ENCODE measurements around the gene DSP.

DSP gene

GRCh38 chr6:7535498-7535897 is 6.0 kb upstream of the DSP start:
- FAIRE-seq = no peak

DNA sequence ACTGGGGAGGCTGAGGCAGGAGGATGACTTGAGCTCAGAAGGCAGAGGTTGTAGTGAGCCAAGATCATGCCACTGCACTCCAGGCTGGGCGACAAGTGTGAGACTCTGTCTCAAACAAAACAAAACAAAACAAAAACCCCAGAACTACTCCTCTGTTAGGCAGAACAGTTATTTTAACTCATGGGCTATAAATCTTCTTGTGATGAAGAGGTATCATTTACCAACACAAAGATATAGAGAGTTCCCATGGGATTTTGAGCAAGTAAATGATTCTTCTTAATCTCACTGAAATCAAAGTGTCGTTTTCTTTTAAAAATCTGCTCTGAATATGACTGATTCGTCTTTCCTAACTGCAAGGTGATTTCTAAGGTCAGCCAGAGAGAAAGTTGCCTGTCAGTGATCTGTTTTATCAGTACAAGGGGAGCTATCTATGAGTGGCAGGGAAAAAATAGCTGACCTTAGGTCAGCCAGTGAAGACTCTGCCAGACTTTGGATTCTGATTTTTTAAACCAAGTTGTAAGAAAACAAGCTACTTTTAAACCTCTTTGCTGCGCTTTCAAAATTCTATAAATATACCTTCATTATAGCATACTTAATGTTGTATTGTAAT is 3.8 kb upstream of the DSP start:
- no peak for FAIRE-seq

DNA sequence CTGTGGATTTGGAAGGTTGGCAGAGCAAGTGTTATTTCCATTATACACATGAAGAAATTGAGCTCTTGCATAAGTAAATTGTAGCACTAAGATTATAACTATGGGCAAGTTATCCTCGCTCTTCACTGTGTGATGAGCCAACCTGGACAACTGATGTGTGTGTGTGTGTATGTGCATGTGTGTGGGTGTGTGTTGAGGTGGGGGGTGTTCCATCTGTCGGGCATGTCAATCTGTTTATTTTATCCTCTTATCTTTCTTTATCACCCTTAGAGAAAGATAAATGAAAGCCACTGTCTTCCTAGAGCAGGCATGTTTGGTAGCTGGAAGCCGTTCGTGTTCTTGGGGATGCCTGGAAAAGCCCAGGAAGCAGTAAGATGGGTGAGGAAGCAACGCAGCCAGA is 3.0 kb upstream of the DSP start:
- FAIRE-seq = no peak

DNA sequence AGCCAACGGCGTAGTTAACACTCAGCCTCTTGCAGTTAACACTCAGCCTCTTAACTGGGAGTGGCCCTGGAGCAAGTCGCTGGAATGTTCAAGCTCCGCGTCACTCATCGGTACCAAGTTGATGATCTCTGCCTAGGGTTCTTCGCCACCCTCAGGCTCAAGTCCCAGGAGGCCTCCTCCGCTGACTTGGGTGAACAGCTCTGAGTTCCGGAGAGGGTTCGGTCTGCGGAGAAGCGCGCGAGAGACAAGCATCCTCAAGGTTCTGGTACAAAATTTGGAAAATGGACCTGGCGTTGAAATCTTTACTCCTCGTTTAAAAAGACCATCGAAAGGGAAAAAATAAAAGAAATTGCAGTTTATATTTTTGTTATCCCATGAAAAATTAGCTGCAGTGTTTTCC is 876 bp upstream of the DSP start:
- no peak for FAIRE-seq

DNA sequence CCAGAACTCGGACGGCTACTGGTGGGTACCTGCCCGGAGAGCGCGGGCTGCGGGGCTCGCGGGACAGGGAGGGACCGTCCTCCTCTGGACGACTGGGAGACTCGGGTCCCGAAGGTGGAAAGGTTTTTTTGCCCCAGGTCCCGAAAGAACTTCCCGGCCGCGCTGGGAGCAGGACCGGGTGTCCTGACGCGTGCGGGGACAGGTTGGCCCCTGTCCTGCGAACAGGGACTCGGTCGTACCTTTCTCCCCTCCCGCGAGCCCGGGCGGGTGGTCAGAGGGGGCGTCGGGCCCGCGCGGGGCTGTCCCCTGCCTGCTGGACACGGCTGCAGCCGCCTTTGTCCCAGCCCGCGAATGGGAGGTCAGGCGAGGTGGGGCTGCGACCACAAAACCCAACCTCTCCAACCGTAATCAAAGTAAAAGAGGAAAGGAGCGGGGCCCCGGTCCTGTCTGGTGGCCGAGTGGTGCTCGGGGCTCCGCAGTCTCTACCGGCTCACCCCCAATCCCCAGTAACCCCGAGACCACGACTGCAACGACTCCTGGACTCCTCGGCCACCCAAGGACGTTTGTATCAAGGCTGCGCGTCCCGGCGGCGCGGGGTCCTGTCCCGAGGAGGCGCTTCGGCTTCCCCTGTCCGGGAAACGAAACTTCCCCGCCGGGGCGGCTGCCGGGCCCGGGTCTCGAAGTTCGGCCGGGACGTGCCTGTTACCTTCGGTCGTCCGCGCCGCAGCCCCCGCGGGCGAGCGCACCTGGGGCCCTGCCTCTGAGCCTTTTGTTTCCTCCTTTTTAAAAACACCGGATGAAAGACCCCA is 798 bp downstream of the DSP start:
- no peak for FAIRE-seq

DNA sequence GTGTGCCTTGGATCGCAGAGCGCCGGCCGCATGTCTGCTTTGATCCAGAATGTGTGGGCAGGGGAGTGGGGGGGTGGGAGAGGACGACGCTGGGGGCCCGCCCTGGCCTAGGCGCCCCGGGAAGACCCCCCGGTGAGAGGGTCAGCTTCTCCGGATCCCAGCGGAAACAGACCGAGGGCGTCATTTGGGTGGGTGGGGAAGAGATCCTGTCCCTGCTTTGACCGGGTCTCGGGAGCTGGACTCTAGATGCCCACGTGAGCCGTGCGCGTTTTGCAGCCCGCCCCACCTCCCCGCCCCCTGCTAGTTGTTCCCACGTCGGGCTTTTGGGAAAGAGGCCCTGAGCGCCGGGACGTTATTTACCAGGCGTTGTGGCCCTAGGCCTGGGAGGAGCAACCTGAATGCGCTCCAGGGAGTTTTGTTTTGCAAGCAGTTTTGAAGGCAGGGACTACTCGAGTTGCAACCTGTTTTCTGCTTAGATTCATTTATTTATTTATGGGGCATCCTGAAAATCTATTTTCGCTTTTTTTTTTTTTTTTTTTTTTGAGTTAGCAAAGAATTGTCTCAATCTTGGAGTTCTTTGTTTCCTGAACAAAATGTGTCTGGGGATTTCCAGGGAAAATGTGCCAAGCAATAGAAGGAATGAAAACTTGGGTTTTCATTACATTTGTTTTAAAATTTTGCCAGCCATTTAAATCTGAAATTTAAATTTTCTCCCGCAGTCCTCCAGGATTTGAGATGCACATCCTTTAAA is 1.6 kb downstream of the DSP start:
- FAIRE-seq = no peak

DNA sequence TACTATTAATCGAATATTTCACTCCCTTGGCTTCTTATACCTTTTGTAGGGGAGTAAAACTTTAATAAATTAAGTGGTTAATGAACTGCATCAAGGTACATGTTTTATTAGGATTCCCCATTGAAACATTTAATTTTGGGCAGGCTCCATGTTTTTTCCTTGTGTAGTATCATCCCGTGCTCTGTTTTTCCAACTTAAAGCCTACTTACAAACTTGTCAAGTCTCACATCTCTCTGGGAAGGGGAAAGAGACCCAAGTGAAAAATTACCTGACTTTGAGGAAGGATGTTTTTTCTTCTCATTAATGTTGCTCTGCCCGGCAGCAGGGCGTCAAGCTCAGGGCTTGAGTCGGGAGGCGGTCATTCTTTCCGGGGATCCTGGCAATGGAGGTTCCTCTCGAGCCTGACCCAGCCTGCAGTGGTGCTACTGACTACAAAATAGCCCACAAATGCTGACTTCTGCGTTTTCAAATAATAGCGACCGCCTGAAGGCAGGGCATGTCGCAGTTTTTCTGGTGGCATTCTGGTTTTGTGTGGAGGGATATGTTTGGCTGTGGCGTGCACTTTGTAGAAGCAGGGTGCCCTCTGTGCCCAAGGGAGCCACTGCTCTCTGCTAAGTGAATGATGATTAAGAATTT is 2.4 kb downstream of the DSP start:
- no peak for FAIRE-seq

DNA sequence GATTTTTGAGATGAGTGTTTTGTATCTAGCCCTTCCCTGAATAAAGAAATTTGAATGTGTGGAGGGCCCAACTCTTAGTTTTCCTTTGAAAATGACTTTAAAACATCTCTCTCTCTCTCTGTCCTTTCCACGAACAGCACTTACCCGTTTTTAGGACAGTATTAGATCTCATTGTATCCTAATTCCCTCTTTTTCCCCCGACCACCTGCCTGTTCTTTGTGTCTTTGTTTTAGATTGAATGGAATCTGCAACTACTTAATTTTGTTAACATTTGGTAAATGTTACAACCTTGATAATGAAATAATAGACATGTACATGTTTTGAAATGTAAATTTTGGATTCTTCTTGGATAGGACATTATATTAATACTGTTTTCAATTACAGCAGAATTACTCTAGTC is 3.1 kb downstream of the DSP start:
- FAIRE-seq = no peak

- no peak for FAIRE-seq
Measured at GRCh38 chr6:7545316-7546019, 4.0 kb downstream of the DSP start.

- FAIRE-seq = no peak
Measured at GRCh38 chr6:7546020-7546369, 4.5 kb downstream of the DSP start.

DNA sequence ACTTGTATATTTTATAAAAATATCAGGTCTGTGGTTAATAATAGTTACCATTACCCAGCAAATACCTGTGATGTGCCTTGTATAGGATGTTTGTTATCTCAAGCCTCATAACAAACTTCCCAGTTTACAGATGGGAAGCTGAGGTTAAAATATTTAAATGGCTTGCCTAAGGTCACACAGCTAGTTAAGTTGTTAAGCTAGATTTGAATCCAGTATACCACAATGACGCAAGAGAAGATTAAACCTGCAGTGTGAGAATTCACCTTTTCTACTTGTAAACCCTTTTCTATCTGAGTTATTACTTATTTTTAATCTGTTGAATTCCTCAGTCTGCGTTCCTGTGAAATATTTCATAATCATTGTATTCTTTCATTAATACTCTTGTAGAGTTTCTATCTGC is 4.9 kb downstream of the DSP start:
- FAIRE-seq = no peak

DNA sequence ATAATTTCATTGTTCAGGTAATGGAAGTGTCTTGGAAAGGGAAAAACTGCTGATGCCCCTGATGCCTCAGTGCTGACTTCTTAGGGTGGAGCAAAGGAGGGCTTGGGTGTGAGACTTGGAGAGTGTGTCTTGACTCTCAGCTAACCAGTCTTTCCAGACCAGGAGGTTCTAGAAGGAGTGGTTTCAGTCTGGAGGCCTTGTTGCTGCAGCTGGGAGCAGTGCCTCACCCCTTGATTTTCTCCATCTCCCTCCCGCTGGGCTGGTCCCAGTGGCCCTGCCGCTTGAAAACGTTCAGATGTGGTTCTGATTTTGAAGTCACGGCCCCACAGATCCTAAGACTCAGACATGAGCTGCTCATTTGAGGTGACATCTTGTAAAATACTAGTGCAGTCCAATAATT is 5.4 kb downstream of the DSP start:
- no peak for FAIRE-seq

GRCh38 chr6:7547315-7547714 is 5.8 kb downstream of the DSP start:
- no peak for FAIRE-seq

DNA sequence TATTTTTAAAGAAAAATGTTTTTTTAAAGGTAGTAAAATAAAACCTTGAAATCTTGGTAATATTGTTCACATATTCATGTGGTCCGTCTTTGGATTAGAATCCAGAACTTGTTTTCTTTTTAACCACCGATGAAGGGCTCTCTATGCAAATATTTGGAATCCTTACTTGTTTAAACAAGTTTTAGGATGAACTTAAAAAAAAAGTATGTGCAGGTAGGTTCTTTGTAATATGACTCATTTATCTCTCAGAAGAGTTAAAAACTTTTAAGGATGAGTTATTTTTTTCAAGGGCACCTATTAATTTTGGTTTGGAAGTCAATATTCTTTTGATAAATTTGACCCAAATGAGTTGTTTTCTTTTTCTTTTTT is 8.9 kb downstream of the DSP start:
- FAIRE-seq = no peak

GRCh38 chr6:7554533-7555275 is 13.2 kb downstream of the DSP start:
- no peak for FAIRE-seq

- FAIRE-seq = no peak
Measured at GRCh38 chr6:7555671-7556070, 14.2 kb downstream of the DSP start.

DNA sequence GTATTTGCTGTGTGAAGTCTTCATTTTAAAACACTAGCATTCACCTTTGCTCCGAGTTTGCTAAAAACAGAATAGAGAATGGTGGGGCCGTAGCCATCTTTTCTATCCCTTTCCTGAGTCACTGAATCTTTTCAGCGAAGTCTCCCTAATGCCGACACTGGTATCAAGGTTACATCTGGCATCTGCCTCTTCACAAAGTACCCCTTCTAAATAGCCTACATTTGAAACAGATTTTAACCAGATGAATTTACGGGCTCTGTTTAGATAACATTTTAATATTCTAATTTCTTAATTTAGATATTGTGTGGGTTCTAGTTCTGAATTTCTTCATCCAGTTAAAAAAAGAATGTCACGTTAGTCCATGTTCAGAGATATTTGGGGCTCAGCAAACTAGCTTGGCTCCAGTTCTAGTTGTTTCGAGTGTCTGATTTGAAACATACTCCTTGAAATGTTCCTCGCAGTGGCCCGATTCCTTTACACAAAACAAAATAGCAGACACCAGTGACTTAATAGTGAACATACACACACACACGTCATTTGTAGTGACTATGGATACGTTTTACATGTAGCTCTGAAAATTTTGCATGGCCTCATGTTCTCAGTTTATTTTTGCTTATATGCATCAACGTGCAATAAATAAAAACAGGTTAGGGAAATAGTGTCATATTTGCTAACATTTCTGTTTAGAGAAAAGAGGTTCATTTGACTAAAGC is 15.1 kb downstream of the DSP start:
- FAIRE-seq = no peak

GRCh38 chr6:7557652-7558051 is 16.2 kb downstream of the DSP start:
- no peak for FAIRE-seq

DNA sequence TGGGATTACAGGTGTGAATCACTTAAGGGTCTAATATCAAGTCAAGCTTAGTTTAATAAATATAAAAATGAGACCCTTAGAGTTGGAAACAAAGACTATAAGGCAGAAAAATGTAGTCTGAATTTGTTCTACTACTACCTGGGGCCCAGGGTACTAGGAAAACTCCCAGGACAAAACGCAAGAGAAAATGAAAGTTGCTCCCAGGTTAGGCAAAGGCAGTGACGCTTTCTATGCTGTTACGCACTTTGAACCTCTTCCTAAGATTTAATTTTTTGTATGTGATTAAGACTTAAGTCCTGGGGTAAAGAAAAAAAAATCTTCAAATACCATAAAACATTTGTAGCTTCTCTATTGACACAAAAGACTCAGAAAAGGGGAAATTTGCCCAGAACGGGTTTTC is 17.3 kb downstream of the DSP start:
- FAIRE-seq = no peak

- no peak for FAIRE-seq
Measured at GRCh38 chr6:7559196-7559595, 17.7 kb downstream of the DSP start.

DNA sequence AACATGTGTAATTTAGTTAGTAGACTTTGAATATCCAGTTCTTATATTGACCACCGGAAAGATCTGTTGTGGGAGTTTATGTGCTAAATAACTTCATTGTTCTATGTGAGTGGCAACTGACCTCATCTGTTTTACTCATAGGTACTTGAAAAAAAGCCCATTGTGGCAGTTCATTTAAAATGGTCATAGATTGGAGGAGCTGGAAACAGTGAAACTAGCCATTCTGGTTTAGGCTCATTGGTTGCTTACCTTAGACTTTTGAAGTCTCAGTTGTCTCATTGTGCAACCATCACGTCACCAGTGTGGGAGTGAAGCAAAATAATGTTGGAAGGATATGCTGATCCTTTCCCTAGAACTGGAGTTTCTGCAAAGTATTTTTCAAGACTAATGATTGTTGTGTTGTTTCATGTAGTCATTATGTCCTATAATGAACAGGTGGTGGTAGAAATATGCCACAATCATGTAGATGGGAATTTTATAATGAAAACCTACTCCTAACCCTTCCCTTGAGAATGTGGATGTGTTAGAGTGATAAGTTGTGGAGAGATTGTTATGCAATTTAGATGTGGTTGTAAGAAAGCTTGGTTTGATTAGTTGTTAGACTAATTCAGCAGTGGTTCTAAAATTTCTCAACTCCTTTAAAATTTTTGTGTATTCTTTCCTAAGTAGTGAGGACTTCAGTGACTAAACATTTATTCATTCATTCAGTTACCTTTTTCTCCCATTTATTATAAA is 18.3 kb downstream of the DSP start:
- FAIRE-seq = no peak

Data from colon (tissue), 2 donors.